IgD-negative memory B cell (primary cell): Measurements from ENCODE around the gene ADAM19. TPM values are rescaled to one million over a fixed set of nuclear protein-coding genes. Genes with fewer than 3 reads are reported as not detected.

Experiments used
- H3K27ac Mint-ChIP-seq, 3 donors: one replicate each; pipeline ENCODE4 v1.8.0; 2020 to 2022; ENCODE audit warnings: mild to moderate bottlenecking in 3 of 3, mixed read lengths in 3 of 3, moderate library complexity in 1 of 3
- H3K27me3 Mint-ChIP-seq: one replicate; pipeline ENCODE4 v1.8.0; 2021; ENCODE audit warnings: mixed read lengths
- H3K36me3 Mint-ChIP-seq: one replicate; pipeline ENCODE4 v1.8.0; 2020; ENCODE audit warnings: mild to moderate bottlenecking, mixed read lengths
- H3K4me1 Mint-ChIP-seq, 3 donors: one replicate each; pipeline ENCODE4 v1.8.0; 2020 to 2022; ENCODE audit warnings: mixed read lengths in 3 of 3, mild to moderate bottlenecking in 1 of 3
- H3K4me3 Mint-ChIP-seq, 4 donors: one replicate each; pipeline ENCODE4 v1.8.0; 2020 to 2022; ENCODE audit warnings: mild to moderate bottlenecking in 4 of 4, mixed read lengths in 4 of 4, moderate library complexity in 3 of 4
- H3K9me3 Mint-ChIP-seq, 3 donors: one replicate each; pipeline ENCODE4 v1.8.0; 2020 to 2021; ENCODE audit warnings: mixed read lengths in 3 of 3, mild to moderate bottlenecking in 1 of 3
- polyA plus RNA-seq: library from polyadenylated mRNA; unstranded; fragments of 300-500 nt; fragmentation: Illumina TruSeq; gene quantifications from one replicate; pipeline ENCODE4 v1.2.3, GENCODE V29; 2021

ADAM19 gene
- polyA plus RNA-seq, 1 donor from 2014 or later = 45.1 TPM

DNA sequence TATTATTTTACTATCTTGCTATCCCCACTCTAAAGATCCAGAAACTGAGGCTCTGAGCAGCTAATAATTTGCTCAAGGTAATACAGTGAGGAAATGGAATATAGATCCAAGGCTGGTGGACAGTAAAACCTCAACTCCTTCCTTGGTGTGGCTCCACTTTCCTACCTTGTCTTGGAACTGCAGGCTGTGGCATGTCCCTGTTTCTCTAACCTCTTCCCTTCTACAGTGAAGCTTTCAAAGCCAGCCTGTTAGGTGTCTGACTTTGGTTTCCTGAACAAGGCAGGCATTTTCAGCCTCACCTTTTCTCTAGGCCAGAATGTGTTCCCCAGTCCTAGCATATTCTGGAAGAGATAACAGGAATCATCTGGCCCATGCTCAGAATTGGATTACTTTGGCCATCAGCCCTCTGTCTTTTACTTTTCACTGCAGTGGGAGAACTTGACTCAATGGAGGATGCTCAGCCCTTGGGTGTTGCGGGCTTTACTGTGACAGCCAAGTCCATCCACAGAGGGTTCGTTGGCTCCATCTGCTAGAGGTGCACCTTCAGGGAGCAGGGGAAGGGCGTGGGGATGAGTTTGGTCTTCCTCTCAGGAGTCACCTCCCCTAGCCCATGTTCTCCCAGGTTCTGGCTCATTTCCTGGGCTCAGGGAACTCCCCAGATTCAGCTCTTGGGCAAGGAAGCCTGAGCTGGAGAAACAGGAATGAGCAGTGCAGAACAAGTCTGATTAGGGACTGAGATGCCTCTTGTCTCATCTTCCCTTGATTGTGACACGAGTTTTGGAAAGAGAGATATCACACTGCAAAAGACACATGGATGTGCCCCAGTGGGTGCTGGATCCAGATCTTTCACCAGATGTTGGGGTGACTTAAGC, 114.4 kb downstream of the ADAM19 start:
- H3K27me3 Mint-ChIP-seq = no peaks in the 10 kb centered on the region
- H3K27ac Mint-ChIP-seq = peak overlapping the region in 1 of 3 donors; percentile 39
- H3K4me1 Mint-ChIP-seq = peaks cover 37 to 44% (median 44%) of the 10 kb centered on the region in 3 donors
- peak overlapping the region; percentile 83 to 97 (median 89) for H3K4me3 Mint-ChIP-seq
- H3K36me3 Mint-ChIP-seq = peaks cover 10% of the 10 kb centered on the region
- no peaks in the 10 kb centered on the region for H3K9me3 Mint-ChIP-seq

- Mint-ChIP-seq H3K4me1 (peaks cover 35 to 50% (median 47%) of the 10 kb centered on the region in 3 donors), H3K9me3 (no peaks in the 10 kb centered on the region), H3K4me3 (peak within 1 kb of the TSS; percentile 83 to 97 (median 89)), H3K36me3 (peaks cover 10% of the 10 kb centered on the region), H3K27ac (peak within 1 kb of the TSS; percentile 39 to 87 (median 71)), H3K27me3 (no peaks in the 10 kb centered on the region)
Observed at GRCh38 chr5:157459715-157460599, 115.6 kb downstream of the ADAM19 start, which contains the start of gene NIPAL4. TSS of gene NIPAL4 (plus strand) at chr5:157460213. CDS start at chr5:157460321, 108 bp downstream.

GRCh38 chr5:157458835-157459234, 116.7 kb downstream of the ADAM19 start:
- Mint-ChIP-seq H3K27ac (peak overlapping the region in 2 of 3 donors; percentile 2 to 87), H3K36me3 (peaks cover 5% of the 10 kb centered on the region), H3K4me3 (peak overlapping the region in 2 of 4 donors; percentile 79 to 85), H3K4me1 (peaks cover 32 to 44% (median 40%) of the 10 kb centered on the region in 3 donors), H3K27me3 (no peaks in the 10 kb centered on the region), H3K9me3 (no peaks in the 10 kb centered on the region)

GRCh38 chr5:157457391-157457790, 118.2 kb downstream of the ADAM19 start:
- peaks cover 1% of the 10 kb centered on the region for H3K36me3 Mint-ChIP-seq
- H3K27ac Mint-ChIP-seq = peak overlapping the region; percentile 2 to 80 (median 61)
- H3K4me3 Mint-ChIP-seq = peak overlapping the region in 2 of 4 donors; percentile 36 to 85
- no peaks in the 10 kb centered on the region for H3K9me3 Mint-ChIP-seq
- H3K4me1 Mint-ChIP-seq = peaks cover 29 to 38% (median 36%) of the 10 kb centered on the region in 3 donors
- no peaks in the 10 kb centered on the region for H3K27me3 Mint-ChIP-seq

- Mint-ChIP-seq H3K36me3 (peaks cover 1% of the 10 kb centered on the region), H3K27me3 (no peaks in the 10 kb centered on the region), H3K27ac (peak overlapping the region in 2 of 3 donors; percentile 2 to 3), H3K9me3 (no peaks in the 10 kb centered on the region), H3K4me1 (peaks cover 29 to 38% (median 36%) of the 10 kb centered on the region in 3 donors), H3K4me3 (no peak overlapping the region)
Observed at GRCh38 chr5:157456301-157456700, 119.3 kb downstream of the ADAM19 start.

- Mint-ChIP-seq H3K4me1 (peaks cover 30 to 31% (median 30%) of the 10 kb centered on the region in 3 donors), H3K4me3 (no peak overlapping the region), H3K9me3 (no peaks in the 10 kb centered on the region), H3K27ac (peak overlapping the region in 1 of 3 donors; percentile 60), H3K36me3 (peaks cover 1% of the 10 kb centered on the region), H3K27me3 (no peaks in the 10 kb centered on the region)
Observed at GRCh38 chr5:157455057-157455456, 120.5 kb downstream of the ADAM19 start.

DNA sequence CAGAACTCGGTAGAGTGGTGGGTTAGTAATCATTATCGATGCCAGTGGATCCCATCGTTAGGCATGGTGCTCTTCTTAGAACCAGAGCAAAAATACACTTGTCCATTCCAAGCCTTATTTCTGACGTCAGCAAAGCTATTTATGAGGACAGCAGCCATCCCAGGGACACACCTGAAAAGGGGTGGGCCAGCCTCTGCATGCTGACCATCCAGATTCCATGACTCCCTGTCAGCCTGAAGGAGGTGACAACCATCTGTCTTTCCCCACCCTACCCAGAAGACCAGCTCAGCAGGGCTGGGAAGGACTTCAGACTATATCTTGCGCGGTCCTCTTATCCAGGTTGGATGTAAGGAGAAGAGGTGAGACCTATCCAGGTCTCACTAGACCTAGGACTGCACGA, 121.3 kb downstream of the ADAM19 start:
- H3K4me3 Mint-ChIP-seq = no peak overlapping the region
- H3K36me3 Mint-ChIP-seq = peaks cover 1% of the 10 kb centered on the region
- no peaks in the 10 kb centered on the region for H3K9me3 Mint-ChIP-seq

GRCh38 chr5:157451806-157452205, 123.8 kb downstream of the ADAM19 start:
- H3K27ac Mint-ChIP-seq = no peak overlapping the region
- H3K36me3 Mint-ChIP-seq = peaks cover 1% of the 10 kb centered on the region
- H3K4me3 Mint-ChIP-seq = no peak overlapping the region
- H3K4me1 Mint-ChIP-seq = peaks cover 14 to 18% (median 16%) of the 10 kb centered on the region in 3 donors
- H3K9me3 Mint-ChIP-seq = no peaks in the 10 kb centered on the region
- no peaks in the 10 kb centered on the region for H3K27me3 Mint-ChIP-seq

More for the DNA sequence above, 121.3 kb downstream of the ADAM19 start:
- Mint-ChIP-seq H3K27ac (no peak overlapping the region), H3K4me1 (peaks cover 35% of the 10 kb centered on the region in 3 donors), H3K27me3 (no peaks in the 10 kb centered on the region)

DNA sequence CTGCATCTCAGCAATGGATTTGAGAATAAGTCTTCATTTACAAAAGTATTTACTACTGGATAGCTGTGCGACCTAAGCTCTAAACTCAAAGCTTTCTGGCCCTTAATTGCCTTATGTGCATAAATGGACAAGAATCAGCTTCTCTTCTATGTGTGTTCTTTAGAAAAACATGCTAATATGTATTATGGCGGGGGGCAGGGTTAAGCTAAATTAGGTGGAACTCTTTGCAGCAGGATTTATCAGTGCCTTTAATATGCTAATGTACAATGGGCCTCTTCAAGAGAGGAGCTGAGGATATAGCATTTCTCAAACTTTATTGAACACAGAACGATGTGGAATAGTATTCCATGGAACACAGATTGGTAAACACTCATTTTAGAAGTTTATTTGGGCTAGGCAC, 125.6 kb downstream of the ADAM19 start:
- no peak overlapping the region for H3K27ac Mint-ChIP-seq
- peaks cover 1% of the 10 kb centered on the region for H3K27me3 Mint-ChIP-seq
- no peaks in the 10 kb centered on the region for H3K36me3 Mint-ChIP-seq
- H3K4me1 Mint-ChIP-seq = peaks cover 8 to 15% (median 11%) of the 10 kb centered on the region in 3 donors
- no peaks in the 10 kb centered on the region for H3K9me3 Mint-ChIP-seq
- no peak overlapping the region for H3K4me3 Mint-ChIP-seq

GRCh38 chr5:157449011-157449723, 126.4 kb downstream of the ADAM19 start:
- peaks cover 1% of the 10 kb centered on the region for H3K27me3 Mint-ChIP-seq
- peaks cover 8 to 10% (median 9%) of the 10 kb centered on the region in 3 donors for H3K4me1 Mint-ChIP-seq
- no peaks in the 10 kb centered on the region for H3K9me3 Mint-ChIP-seq
- H3K27ac Mint-ChIP-seq = no peak overlapping the region
- no peak overlapping the region for H3K4me3 Mint-ChIP-seq
- H3K36me3 Mint-ChIP-seq = no peaks in the 10 kb centered on the region

GRCh38 chr5:157447201-157447637, 128.4 kb downstream of the ADAM19 start:
- Mint-ChIP-seq H3K4me3 (no peak overlapping the region), H3K4me1 (peaks cover 8 to 10% (median 9%) of the 10 kb centered on the region in 3 donors), H3K36me3 (no peaks in the 10 kb centered on the region), H3K9me3 (no peaks in the 10 kb centered on the region), H3K27me3 (peaks cover 1% of the 10 kb centered on the region), H3K27ac (no peak overlapping the region)

DNA sequence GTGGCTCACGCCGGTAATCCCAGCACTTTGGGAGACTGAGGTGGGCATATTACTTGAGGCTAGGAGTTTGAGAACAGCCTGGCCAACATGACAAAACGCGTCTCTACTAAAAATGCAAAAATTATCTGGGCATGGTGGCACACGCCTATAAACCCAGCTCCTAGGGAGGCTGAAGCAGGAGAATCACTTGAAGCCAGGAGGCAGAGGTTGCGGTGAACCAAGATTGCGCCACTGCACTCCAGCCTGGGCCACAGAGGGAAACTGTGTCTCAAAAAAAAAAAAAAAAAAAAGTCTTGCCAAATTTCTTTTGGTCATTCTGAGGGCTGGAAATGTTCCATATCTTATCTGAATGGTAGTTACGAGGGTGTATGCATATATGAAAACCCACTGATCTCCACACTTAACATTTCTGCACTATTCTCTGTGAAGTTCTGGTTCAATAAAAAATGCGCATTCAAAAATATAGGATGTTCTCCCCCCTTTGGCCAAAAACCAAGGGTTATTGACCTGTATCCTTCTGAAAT, 129.1 kb downstream of the ADAM19 start:
- peaks cover 8 to 10% (median 9%) of the 10 kb centered on the region in 3 donors for H3K4me1 Mint-ChIP-seq
- no peak overlapping the region for H3K27ac Mint-ChIP-seq
- H3K9me3 Mint-ChIP-seq = no peaks in the 10 kb centered on the region
- H3K4me3 Mint-ChIP-seq = no peak overlapping the region
- no peaks in the 10 kb centered on the region for H3K36me3 Mint-ChIP-seq
- H3K27me3 Mint-ChIP-seq = peaks cover 1% of the 10 kb centered on the region

GRCh38 chr5:157445745-157446411, 129.7 kb downstream of the ADAM19 start:
- Mint-ChIP-seq H3K9me3 (no peaks in the 10 kb centered on the region), H3K27me3 (peaks cover 1% of the 10 kb centered on the region), H3K4me1 (peaks cover 8 to 10% (median 9%) of the 10 kb centered on the region in 3 donors), H3K36me3 (no peaks in the 10 kb centered on the region), H3K4me3 (no peak overlapping the region), H3K27ac (no peak overlapping the region)
